KG1 (cell line): ENCODE results near the gene OLR1.
"Not testable (repeated sequence)": the region's sequence is repeated elsewhere in the genome, so short reads cannot be mapped to it uniquely, and the experiment has no call there.

Experiments used
- DNase-seq: peaks from one replicate; lab custom pipeline; 2025; lab: John Stamatoyannopoulos, UW

Gene OLR1

DNA sequence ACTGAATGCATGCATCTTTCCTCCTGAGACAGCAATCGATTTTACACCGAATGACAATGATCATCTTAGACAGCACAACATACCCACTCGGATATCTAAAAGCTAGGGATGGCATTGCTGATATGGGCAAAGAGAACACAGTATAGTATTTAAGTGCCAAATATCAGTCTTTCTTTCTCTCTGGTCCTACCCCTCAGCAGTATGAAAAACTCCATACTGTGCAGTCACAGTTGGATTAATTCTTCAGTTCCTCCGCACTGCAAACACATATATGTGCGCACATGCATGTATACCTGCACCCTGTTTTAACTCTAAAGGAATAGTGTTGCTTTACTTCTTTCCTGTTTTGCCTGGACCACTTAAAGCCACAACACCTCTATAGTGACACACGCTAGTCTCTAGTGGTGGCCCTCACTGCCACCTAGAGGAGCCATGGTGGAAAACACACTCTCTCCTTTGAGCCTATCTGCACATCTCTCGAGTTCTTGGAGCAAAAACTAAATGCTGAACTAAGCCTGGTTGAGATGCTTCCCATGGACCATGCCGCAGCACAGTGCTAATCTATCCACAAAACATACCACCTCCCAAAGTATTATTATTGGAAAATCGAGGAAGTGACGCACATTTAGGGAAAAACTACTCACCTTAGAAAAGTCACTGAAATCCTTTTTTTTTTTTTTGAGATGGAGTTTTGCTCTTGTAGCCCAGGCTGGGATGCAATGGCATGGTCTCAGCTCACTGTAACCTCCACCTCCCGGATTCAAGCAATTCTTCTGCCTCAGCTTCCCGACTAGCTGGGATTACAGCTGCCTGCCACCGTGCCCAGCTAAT lies 18.8 kb upstream of the OLR1 start:
- DNase-seq, result no peak

GRCh38 chr12:10189653-10190052 lies 17.7 kb upstream of the OLR1 start:
- no peak for DNase-seq

DNA sequence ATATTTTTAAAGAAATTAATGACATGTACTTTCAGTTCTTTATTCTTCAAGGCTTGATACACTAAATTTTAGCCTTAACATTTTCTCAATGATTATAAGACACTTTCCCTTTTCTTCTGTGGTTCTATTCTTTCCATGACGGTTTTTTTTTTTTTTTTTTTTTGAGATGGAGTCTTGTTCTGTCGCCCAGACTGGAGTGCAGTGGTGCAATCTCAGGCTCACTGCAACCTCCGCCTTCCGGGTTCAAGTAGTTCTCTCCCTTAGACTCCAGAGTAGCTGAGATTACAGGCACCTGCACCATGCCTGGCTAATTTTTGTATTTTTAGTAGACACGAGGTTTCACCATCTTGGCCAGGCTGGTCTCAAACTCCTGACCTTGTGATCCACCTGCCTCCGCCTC lies 15.0 kb upstream of the OLR1 start:
- DNase-seq, result not testable (repeated sequence)

- DNase-seq, result no peak
These were observed 14.4 kb upstream of the OLR1 start for GRCh38 chr12:10186299-10186698.

GRCh38 chr12:10184261-10184843 lies 12.4 kb upstream of the OLR1 start:
- DNase-seq, result no peak

DNA sequence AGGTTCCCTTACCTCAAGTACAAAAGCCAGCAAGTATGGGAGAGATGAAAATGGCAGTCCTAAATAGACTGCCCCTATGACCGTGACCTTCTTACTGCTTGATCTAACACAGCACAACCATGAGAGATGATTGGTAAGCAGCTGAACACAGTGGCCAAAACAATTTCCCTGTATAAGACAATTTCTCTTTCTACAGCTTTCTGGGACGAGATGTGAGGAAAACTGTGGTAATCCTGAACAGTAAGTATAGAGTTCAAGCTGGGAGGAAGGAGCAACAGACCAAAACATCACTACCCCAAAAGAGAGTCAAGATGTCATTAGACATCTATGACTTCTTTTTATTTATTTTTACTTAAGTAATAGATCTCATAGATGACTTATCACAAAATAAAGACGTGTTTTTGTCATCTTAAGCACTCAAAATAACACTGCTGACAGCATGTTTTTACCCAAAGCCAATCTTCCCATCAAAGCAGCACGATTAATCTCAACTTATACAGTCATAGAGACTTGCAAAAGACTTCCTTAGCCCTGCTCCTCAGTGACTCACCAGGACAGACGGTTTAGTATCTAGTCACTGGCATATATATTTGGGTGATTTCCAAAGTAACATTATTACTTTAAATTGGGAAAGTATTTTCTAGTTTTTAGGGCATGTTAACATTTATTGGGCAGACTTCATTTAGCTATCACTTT lies 10.6 kb upstream of the OLR1 start:
- DNase-seq, result no peak

DNA sequence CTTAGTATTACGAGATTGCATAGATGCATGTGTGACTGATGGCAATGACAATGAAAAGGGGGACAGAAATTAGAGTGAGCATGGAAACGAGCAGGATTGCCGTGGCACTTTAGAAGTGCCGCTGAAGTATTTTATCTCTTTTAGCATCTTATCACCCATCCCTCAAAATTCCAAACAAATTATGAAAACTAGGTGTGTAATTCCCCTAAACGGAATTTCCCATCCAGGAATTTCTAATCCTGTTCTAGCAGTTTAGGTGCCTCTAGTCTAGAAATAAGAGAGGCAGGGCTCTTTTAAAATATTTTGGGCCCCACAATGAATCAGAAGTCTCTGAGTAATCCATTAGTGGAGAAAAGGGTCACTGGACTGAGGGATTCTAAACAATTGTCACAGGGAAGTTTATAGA lies 7.8 kb upstream of the OLR1 start:
- no peak for DNase-seq

DNA sequence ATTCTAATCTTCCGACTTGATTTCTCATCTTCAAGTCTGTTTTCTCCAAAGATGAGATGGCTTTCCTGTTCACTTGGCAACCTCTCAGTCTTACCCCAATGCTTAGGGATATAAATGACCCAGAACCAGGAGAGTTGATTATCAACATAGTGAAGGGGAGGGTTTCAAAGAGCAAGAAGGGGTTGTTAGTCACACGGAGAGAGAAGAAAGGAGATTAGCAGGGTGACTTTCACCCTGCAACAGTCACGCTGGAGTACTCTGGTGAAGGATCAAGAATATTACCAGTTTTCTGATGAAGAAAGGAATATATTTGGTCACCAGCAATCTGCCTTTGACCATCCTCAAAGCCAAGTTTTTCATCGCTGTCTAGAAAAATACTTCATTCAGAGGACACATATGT lies 6.9 kb upstream of the OLR1 start, which contains the start of gene TMEM52B:
Gene TMEM52B, plus strand, starts transcription at position 212 of the 400 bp plus-strand sequence. CDS start 543 bp downstream, outside the sequence.
- no peak for DNase-seq

GRCh38 chr12:10175846-10176636 lies 4.1 kb upstream of the OLR1 start:
- DNase-seq, result no peak

DNA sequence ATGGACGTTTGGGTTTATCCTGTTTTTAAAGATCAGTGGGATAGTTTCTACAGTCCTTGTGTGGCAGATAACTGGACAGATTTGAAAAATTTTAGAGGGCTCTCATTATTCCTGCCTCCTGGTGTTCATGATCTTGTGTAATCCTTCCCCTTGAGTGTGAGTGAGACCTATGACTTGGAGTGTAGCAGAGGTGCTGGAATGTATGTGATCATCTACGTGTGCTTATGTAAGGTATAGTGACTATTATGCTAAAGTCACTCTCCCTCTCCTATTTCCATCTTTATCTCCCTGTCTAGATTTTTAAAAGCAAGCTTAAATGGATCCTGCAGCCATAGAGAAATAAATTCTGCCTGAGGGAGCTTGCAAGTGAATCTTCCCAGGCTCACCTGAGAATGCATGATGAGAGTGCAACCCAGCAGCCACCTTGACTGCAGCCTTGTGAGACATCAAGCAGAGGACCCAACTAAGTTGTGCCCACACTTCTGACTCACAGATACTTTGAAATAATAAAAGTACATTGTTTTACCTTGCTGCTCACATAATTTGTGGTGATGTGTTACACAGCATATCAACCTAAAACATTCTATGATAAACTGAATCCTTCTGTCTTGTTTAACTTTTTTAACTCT lies 3.2 kb upstream of the OLR1 start:
- DNase-seq, result no peak

DNA sequence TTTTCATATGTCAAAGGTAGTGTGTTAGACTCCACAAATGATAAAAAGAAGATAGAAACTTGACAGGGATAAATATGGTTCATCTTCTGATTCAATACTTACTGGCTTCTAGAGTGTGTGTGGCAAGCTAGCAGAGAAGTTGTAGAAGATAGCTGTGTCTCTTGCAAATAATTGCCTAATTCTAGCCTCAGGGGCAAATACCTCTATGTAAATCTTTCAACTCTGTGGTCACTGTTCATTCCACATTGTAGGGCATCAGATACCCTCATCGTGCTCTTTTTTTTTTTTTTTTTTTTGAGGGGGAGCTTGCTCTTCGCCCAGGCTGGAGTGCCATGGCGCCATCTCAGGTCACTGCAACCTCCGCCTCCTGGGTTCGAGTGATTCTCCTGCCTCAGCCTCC lies 1.7 kb downstream of the OLR1 start:
- DNase-seq, result no peak

DNA sequence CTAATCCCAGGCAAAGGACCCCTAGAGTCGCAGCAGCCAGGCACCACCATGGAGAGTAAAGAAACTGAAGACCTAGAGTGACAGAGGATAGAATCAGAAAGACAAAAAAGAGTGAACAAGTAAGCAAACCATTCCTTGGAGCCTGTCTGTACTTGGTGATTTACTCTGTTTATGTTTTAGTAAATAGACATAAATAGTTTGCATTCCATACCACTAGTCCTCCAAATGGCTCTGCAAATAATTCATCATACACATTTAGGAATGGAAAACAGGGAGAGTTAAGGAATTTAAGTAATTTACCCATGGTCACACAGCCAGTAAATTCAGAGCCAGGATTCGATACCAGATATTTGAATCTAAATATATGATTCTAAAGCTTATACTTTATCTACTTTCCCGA lies 2.8 kb downstream of the OLR1 start:
- no peak for DNase-seq

- no peak for DNase-seq
These were observed 4.3 kb downstream of the OLR1 start for GRCh38 chr12:10167599-10167998.

DNA sequence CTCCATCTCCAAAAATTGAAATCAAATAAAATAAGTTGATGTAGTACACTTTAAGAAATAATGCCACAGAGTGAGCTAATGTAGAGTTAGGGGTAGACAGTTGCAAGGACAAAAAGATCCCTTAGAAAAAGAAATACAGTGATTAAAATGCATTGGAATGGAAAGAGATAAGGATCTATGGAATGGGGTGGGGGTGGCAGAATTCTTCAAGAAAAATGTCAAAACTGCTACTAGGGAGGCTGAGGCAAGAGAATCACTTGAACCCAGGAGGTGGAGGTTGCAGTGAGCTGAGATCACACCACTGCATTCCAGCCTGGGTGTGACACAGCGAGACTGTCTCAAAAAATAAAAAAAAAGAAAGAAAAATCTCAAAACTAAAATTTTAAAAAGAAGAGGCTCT lies 6.5 kb downstream of the OLR1 start:
- DNase-seq, result no peak

DNA sequence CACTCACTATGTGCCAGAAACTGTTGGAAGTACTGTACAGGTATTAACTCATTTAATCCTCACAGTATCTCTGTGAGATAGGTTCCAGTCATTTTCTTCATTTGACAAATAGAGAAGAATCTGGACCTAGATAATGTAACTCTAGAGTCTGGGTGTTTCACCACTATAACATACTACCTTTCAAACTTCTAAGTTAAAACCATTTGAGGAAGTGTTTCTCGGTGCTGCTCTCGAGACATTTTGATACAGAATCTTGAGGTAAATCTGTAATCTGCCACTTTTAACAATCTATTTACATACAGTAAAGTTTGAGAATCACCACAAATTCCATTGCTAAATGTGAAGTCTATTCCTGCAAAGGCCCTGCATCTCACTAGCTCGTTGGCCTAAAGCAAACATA lies 8.8 kb downstream of the OLR1 start:
- no peak for DNase-seq

- no peak for DNase-seq
These were observed 11.1 kb downstream of the OLR1 start for GRCh38 chr12:10160617-10161385.

GRCh38 chr12:10159280-10159679 lies 12.7 kb downstream of the OLR1 start:
- no peak for DNase-seq

DNA sequence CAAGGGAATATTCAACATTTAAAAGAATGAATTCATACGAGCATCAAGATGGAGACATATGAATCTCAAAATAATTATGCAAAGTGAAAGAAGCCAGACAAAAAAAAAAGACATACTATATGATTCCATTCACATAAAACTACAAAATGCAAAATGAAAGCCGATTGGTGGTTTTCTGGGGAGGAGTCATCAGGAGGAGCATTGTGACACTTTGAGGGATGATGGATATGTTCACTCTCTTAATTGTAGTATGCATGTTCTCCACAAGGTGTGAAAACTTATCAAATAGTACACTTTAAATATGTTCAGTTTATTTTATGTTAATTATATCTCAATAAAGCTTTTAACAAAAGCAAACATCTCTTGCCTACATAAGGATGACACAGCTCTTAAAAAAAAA lies 13.5 kb downstream of the OLR1 start:
- DNase-seq, result no peak

GRCh38 chr12:10155966-10156365 lies 16.0 kb downstream of the OLR1 start:
- DNase-seq, result no peak

GRCh38 chr12:10154145-10154496 lies 17.8 kb downstream of the OLR1 start:
- DNase-seq, result no peak
